Measurements from ENCODE around the gene PKNOX2.

GRCh38 chr11:125378571-125378970 lies 214.0 kb downstream of the PKNOX2 start:
- TF ChIP-seq EZH2 (IDR thresholded peaks at IDR 0.05; ENCODE audit: low read depth, low read length, severe bottlenecking) (no peak), BACH1 (IDR thresholded peaks at IDR 0.05; ENCODE audit: low read length) (no peak), POLR2A (IDR thresholded peaks at IDR 0.05; ENCODE audit: control extremely low read depth in 1 of 2, low read depth in 2 of 2, low read length in 2 of 2) (no peak)

All from H1 (cell line).